ENCODE measurements around the gene FDX2. TPM values are rescaled to one million over a fixed set of nuclear protein-coding genes. Genes with fewer than 3 reads are reported as not detected.
A peak's percentile ranks its signal among the peaks of the same experiment; 100 is the strongest.

FDX2 gene
- total and polyA plus RNA-seq, 2 experiments from 2014 or later: 28.9 to 70.9 TPM

DNA sequence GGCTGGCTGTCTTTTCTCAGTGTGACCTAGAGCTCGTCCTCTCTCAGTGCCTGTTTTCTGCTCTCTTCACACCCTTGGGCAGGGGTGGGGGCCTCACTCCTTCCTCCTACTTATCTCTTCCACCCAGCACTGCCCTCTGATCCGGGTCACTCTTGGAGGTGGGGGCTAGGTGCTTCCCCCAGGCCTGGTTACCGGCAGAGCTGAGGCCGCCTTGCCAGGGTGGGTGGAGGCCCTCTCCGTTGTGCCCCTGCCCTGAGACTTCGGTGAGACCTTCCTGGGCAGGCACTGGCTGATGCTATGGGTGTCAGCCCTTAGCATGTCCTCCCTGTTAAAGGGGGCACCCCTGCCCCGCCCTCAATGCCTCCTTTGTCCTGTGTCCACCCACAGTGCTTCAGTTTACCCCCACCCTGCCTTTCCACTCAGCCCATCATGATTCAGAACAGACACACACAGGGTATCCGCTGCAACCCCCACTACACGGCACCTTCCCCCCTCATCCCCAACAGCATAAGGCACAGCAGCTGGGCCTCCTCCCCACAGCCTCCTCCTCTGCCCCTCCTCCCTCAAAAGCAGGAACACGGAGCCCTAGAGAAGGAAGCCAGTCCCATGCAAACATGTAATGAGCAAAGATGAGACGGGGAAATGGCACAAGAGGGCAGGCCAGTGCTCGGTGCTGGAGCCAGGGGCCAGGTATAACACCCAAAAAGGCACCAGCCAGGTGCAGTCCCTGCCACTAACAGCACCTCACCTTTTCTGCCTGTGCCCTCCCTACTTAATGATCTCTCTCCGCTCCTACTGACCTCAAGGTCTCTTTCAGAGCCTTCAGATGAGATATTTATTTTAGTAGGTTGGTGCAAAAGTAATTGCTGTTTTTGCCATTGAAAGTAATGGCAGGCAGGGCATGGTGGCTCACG is 16.0 kb downstream of the FDX2 start:
- H3K4me3 ChIP-seq: no peak overlapping the region
- H3K27ac ChIP-seq: no peak overlapping the region
- no peaks in the 10 kb centered on the region for H3K9me3 ChIP-seq (ENCODE audit: low read depth)
- no peaks in the 10 kb centered on the region for H3K4me1 ChIP-seq (ENCODE audit: low read depth)
- no peaks in the 10 kb centered on the region for H3K36me3 ChIP-seq
- no peak for DNase-seq (ENCODE audit: low read depth in 1 of 2, low spot score in 1 of 2)
- peaks cover 24% of the 10 kb centered on the region for H3K27me3 ChIP-seq
- TF ChIP-seq, protein P1, sequence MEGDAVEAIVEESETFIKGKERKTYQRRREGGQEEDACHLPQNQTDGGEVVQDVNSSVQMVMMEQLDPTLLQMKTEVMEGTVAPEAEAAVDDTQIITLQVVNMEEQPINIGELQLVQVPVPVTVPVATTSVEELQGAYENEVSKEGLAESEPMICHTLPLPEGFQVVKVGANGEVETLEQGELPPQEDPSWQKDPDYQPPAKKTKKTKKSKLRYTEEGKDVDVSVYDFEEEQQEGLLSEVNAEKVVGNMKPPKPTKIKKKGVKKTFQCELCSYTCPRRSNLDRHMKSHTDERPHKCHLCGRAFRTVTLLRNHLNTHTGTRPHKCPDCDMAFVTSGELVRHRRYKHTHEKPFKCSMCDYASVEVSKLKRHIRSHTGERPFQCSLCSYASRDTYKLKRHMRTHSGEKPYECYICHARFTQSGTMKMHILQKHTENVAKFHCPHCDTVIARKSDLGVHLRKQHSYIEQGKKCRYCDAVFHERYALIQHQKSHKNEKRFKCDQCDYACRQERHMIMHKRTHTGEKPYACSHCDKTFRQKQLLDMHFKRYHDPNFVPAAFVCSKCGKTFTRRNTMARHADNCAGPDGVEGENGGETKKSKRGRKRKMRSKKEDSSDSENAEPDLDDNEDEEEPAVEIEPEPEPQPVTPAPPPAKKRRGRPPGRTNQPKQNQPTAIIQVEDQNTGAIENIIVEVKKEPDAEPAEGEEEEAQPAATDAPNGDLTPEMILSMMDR (IDR thresholded peaks at IDR 0.05; ENCODE audit: low read depth, low read length): no peak

DNA sequence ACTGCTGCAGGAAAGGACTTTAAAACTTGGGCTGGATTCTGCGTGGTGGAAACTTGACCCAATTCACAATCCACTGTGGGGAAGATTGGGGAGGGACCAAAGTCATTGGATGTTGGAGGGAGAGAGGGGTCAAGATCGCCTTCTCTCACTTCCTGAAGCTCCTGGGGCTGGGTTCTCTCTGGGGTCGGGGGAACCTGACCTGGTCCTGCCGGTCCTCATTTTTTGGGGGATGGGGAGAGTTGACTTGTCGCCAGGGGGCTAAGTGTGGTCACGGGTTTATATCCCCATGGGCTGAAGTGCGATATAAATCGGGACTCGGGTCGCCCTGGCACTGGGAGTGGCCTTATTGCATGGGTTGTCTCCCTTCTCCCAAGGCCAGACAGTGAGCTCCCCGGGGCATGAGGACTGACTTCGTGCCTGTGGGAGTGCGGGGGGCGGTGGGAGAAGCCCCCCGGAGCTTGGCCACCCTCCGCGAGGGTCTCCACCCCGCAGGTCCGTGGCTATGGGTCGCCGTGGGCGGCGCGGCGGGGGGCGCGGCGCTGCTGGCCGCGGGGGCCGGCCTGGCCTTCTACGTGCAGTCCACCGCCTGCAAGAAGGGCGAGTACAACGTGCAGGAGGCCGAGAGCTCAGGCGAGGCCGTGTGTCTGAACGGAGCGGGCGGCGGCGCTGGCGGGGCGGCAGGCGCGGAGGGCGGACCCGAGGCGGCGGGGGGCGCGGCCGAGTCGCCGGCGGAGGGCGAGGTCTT is 19.8 kb downstream of the FDX2 start:
- DNase-seq (ENCODE audit: low read depth in 1 of 2, low spot score in 1 of 2): peak in 1 of 2 donors; percentile 49
- TF ChIP-seq, protein P1 (IDR thresholded peaks at IDR 0.05; ENCODE audit: low read depth, low read length): no peak
- H3K27ac ChIP-seq: no peak overlapping the region
- H3K36me3 ChIP-seq: no peaks in the 10 kb centered on the region
- H3K27me3 ChIP-seq: peaks cover 61% of the 10 kb centered on the region
- no peaks in the 10 kb centered on the region for H3K4me1 ChIP-seq (ENCODE audit: low read depth)
- H3K9me3 ChIP-seq (ENCODE audit: low read depth): no peaks in the 10 kb centered on the region
- no peak overlapping the region for H3K4me3 ChIP-seq

DNA sequence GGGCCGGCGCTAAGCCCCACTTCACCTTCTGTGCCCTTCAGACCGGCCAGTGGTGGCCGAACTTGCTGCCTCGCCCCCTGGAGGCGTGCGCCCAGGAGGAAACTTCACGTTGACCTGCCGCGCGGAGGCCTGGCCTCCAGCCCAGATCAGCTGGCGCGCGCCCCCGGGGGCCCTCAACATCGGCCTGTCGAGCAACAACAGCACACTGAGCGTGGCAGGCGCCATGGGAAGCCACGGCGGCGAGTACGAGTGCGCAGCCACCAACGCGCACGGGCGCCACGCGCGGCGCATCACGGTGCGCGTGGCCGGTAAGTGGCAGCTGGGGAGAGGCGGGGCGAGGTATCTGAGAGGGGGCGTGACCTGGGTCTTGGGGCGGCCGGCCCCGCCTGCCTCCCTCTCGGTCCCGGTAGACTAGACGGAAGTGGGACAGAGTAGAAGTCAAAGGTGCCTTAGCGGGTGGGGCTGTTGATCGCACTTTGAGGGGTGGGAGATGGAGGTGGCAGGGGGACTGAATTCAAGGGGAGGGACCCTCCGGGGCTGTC is 20.4 kb downstream of the FDX2 start:
- Histone ChIP-seq H3K36me3 (no peaks in the 10 kb centered on the region), H3K4me1 (ENCODE audit: low read depth) (no peaks in the 10 kb centered on the region), H3K4me3 (no peak overlapping the region), H3K9me3 (ENCODE audit: low read depth) (no peaks in the 10 kb centered on the region), H3K27me3 (peaks cover 67% of the 10 kb centered on the region), H3K27ac (no peak overlapping the region)
- peak; percentile 47 to 56 for DNase-seq (ENCODE audit: low read depth in 1 of 2, low spot score in 1 of 2)
- TF ChIP-seq, protein P1 (IDR thresholded peaks at IDR 0.05; ENCODE audit: low read depth, low read length): peak; percentile 27

DNA sequence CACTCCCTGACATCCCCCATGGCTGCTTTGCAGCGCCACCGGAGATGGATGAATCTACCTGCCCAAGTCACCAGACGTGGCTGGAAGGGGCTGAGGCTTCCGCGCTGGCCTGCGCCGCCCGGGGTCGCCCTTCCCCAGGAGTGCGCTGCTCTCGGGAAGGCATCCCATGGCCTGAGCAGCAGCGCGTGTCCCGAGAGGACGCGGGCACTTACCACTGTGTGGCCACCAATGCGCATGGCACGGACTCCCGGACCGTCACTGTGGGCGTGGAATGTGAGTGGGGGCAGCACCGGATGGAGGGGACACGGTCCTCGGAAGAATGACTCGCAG is 21.5 kb downstream of the FDX2 start:
- Histone ChIP-seq H3K36me3 (no peaks in the 10 kb centered on the region), H3K9me3 (ENCODE audit: low read depth) (no peaks in the 10 kb centered on the region), H3K4me3 (no peak overlapping the region), H3K4me1 (ENCODE audit: low read depth) (no peaks in the 10 kb centered on the region), H3K27ac (no peak overlapping the region), H3K27me3 (peaks cover 78% of the 10 kb centered on the region)
- TF ChIP-seq, protein P1 (IDR thresholded peaks at IDR 0.05; ENCODE audit: low read depth, low read length): no peak
- DNase-seq (ENCODE audit: low read depth in 1 of 2, low spot score in 1 of 2): no peak

DNA sequence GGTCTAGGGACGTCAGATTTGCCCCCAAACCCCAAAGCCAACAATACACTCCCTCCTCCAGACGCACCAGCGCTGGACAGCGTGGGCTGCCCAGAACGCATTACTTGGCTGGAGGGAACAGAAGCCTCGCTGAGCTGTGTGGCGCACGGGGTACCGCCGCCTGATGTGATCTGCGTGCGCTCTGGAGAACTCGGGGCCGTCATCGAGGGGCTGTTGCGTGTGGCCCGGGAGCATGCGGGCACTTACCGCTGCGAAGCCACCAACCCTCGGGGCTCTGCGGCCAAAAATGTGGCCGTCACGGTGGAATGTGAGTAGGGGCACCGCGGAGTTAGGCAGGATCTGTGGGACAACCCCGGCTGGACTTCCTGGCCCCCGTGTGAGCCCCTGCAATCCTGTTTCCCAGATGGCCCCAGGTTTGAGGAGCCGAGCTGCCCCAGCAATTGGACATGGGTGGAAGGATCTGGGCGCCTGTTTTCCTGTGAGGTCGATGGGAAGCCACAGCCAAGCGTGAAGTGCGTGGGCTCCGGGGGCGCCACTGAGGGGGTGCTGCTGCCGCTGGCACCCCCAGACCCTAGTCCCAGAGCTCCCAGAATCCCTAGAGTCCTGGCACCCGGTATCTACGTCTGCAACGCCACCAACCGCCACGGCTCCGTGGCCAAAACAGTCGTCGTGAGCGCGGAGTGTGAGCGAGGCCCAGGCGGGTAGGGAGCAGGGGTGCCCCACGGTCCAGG is 22.0 kb downstream of the FDX2 start:
- no peak overlapping the region for H3K27ac ChIP-seq
- DNase-seq (ENCODE audit: low read depth in 1 of 2, low spot score in 1 of 2): no peak
- peaks cover 83% of the 10 kb centered on the region for H3K27me3 ChIP-seq
- H3K9me3 ChIP-seq (ENCODE audit: low read depth): no peaks in the 10 kb centered on the region
- H3K4me3 ChIP-seq: no peak overlapping the region
- no peaks in the 10 kb centered on the region for H3K36me3 ChIP-seq
- H3K4me1 ChIP-seq (ENCODE audit: low read depth): no peaks in the 10 kb centered on the region
- TF ChIP-seq, protein P1 (IDR thresholded peaks at IDR 0.05; ENCODE audit: low read depth, low read length): no peak

Data from cardiac muscle cell (in vitro differentiated cells and primary cell).